ENCODE measurements around the gene CTNND1.
A peak's percentile ranks its signal among the peaks of the same experiment; 100 is the strongest.
"Not testable (repeated sequence)": the region's sequence is repeated elsewhere in the genome, so short reads cannot be mapped to it uniquely, and the experiment has no call there.

The CTNND1 gene

GRCh38 chr11:57761301-57762234 lies at the start of gene CTNND1:
Gene CTNND1 (plus strand): TSS chr11:57761802. CDS start chr11:57791479, 29,677 bp downstream.
- DNase-seq = peak; percentile 98

GRCh38 chr11:57712256-57713150 lies 49.1 kb upstream of the CTNND1 start, which contains the start of gene TMX2:
Gene TMX2 (plus strand): TSS chr11:57712593. CDS start chr11:57712619, 26 bp downstream.
- peak; percentile 99 for DNase-seq

GRCh38 chr11:57713835-57714234 lies 47.8 kb upstream of the CTNND1 start:
- DNase-seq = no peak

- DNase-seq = not testable (repeated sequence)
Observed at GRCh38 chr11:57716726-57717125, 44.9 kb upstream of the CTNND1 start.

- DNase-seq = no peak
Observed at GRCh38 chr11:57727185-57727584, 34.4 kb upstream of the CTNND1 start.

- DNase-seq = no peak
Observed at GRCh38 chr11:57728829-57729228, 32.8 kb upstream of the CTNND1 start.

- no peak for DNase-seq
Observed at GRCh38 chr11:57729479-57729878, 32.1 kb upstream of the CTNND1 start.

GRCh38 chr11:57732661-57733060 lies 28.9 kb upstream of the CTNND1 start:
- DNase-seq = no peak

- no peak for DNase-seq
Observed at GRCh38 chr11:57735619-57736298, 25.8 kb upstream of the CTNND1 start.

GRCh38 chr11:57741132-57742086 lies 20.2 kb upstream of the CTNND1 start, which contains the start of gene SELENOH:
Gene SELENOH (plus strand): TSS chr11:57741491. CDS start chr11:57741596, 105 bp downstream.
- DNase-seq = peak; percentile 98

GRCh38 chr11:57742087-57742452 lies 19.5 kb upstream of the CTNND1 start:
- DNase-seq = no peak

GRCh38 chr11:57744357-57744756 lies 17.2 kb upstream of the CTNND1 start:
- DNase-seq = no peak

GRCh38 chr11:57745206-57745605 lies 16.4 kb upstream of the CTNND1 start:
- no peak for DNase-seq

- no peak for DNase-seq
Observed at GRCh38 chr11:57746920-57747319, 14.7 kb upstream of the CTNND1 start.

- no peak for DNase-seq
Observed at GRCh38 chr11:57751176-57751575, 10.4 kb upstream of the CTNND1 start.

- peak; percentile 54 for DNase-seq
Observed at GRCh38 chr11:57751676-57752253, 9.8 kb upstream of the CTNND1 start, which contains the start of gene BTBD18. Gene BTBD18 (minus strand): TSS chr11:57751819. CDS start chr11:57751188, 631 bp downstream.

GRCh38 chr11:57752954-57753353 lies 8.6 kb upstream of the CTNND1 start:
- no peak for DNase-seq

GRCh38 chr11:57758174-57758573 lies 3.4 kb upstream of the CTNND1 start:
- no peak for DNase-seq

GRCh38 chr11:57762235-57762861 lies 746 bp downstream of the CTNND1 start:
- DNase-seq = peak; percentile 75

- peak; percentile 85 for DNase-seq
Observed at GRCh38 chr11:57763568-57763967, 2.0 kb downstream of the CTNND1 start.
